PC-9 (cell line): ENCODE results near the gene ULBP3. TPM values are rescaled to one million over a fixed set of nuclear protein-coding genes. Genes with fewer than 3 reads are reported as not detected.
"Not testable (repeated sequence)": the region's sequence is repeated elsewhere in the genome, so short reads cannot be mapped to it uniquely, and the experiment has no call there.

Source experiments
- BruUV-seq: library from RNA; stranded (reverse); fragments of 400-500 nt; replicated peaks from 2 replicates; lab custom pipeline; 2021; lab: Mats Ljungman, UMichigan
- CTCF ChIA-PET: fragments of 300-600 bp; sonication (Branson Sonifier 250); formaldehyde crosslinking; loops from one replicate; lab custom pipeline; 2022; ENCODE audit warnings: antibody characterized with exemption; lab: Charles Lee
- POLR2A ChIA-PET: fragments of 300-600 bp; sonication (Branson Sonifier 250); formaldehyde crosslinking; loops from one replicate; lab custom pipeline; 2022; ENCODE audit warnings: antibody characterized with exemption; ENCODE audit not compliant: unreplicated experiment; lab: Charles Lee
- DNase-seq, 2 experiments: peaks; one replicate each; pipeline versions ENCODE4 v3.0.0 to v3.0.0-alpha.2; 2015 to 2022; ENCODE audit warnings: mixed read lengths in 1 of 2
- H2AFZ ChIP-seq: fragments of 200-600 bp; sonication (generic); 2 replicates; pipeline ENCODE4 v1.8.1; 2017; ENCODE audit warnings: antibody characterized with exemption
- H3F3A ChIP-seq: fragments of 200-600 bp; sonication (generic); 2 replicates; pipeline ENCODE4 v1.8.1; 2017; ENCODE audit warnings: antibody characterized with exemption, mild to moderate bottlenecking, low read depth; ENCODE audit not compliant: insufficient read depth
- H3K27ac ChIP-seq: fragments of 200-600 bp; sonication (generic); 2 replicates; pipeline ENCODE4 v1.6.1; 2016; ENCODE audit warnings: mixed run types
- H3K27me3 ChIP-seq: fragments of 200-600 bp; sonication (generic); 2 replicates; pipeline ENCODE4 v1.6.1; 2016; ENCODE audit warnings: low read depth, mixed run types; ENCODE audit not compliant: insufficient read depth
- H3K36me3 ChIP-seq: fragments of 200-600 bp; sonication (generic); 2 replicates; pipeline ENCODE4 v1.6.1; 2016; ENCODE audit warnings: low read depth, mixed run types
- H3K4me1 ChIP-seq: fragments of 200-600 bp; sonication (generic); replicated peaks from 2 replicates; pipeline ENCODE4 v1.6.1; 2016; ENCODE audit warnings: mixed run types; ENCODE audit not compliant: insufficient read depth
- H3K4me2 ChIP-seq: fragments of 200-600 bp; sonication (generic); 2 replicates; pipeline ENCODE4 v1.6.1; 2017; ENCODE audit warnings: mixed run types
- H3K4me3 ChIP-seq: fragments of 200-600 bp; sonication (generic); 2 replicates; pipeline ENCODE4 v1.6.1; 2016; ENCODE audit warnings: mixed run types
- H3K79me2 ChIP-seq: fragments of 200-600 bp; sonication (generic); 2 replicates; pipeline ENCODE4 v1.6.1; 2017; ENCODE audit warnings: low read depth, mixed run types
- H3K9me2 ChIP-seq: fragments of 200-600 bp; sonication (generic); 2 replicates; pipeline ENCODE4 v1.8.1; 2017; ENCODE audit warnings: mild to moderate bottlenecking; ENCODE audit not compliant: insufficient read depth
- H3K9me3 ChIP-seq: fragments of 200-600 bp; sonication (generic); 2 replicates; pipeline ENCODE4 v1.8.1; 2016; ENCODE audit warnings: low read depth; ENCODE audit not compliant: insufficient read depth
- H4K20me1 ChIP-seq: fragments of 200-600 bp; sonication (generic); 2 replicates; pipeline ENCODE4 v1.8.1; 2017; ENCODE audit not compliant: insufficient read depth
- CTCF ChIP-seq: fragments of 200-600 bp; sonication (generic); conservative IDR thresholded peaks from 2 replicates; pipeline ENCODE4 v1.6.1; 2017; ENCODE audit warnings: mixed run types, antibody characterized with exemption, mild to moderate bottlenecking, moderate library complexity
- EZH2 ChIP-seq: fragments of 200-600 bp; sonication (generic); IDR thresholded peaks from 2 replicates; pipeline ENCODE4 v1.8.0; 2017; ENCODE audit warnings: antibody characterized with exemption, low read depth
- intact Hi-C: fragments of 100-400 bp; cut with micrococcal nuclease; formaldehyde crosslinking; loops from one replicate; pipeline ENCODE4 v1.10.0; 2022; ENCODE audit not compliant: unreplicated experiment
- total RNA-seq: library from RNA; stranded (reverse); gene quantifications from 2 replicates; pipeline ENCODE4 v1.2.3, GENCODE V29; 2021

Gene ULBP3
- total RNA-seq, 1 experiment from 2014 or later, result 4.2 TPM

- H3K4me3 ChIP-seq, result peak overlapping the region; percentile 74
- intact Hi-C loops, result loop anchor here (2.0 kb wide), 2 partner anchors 43 to 51 kb away; partner anchors contain the start of gene RAET1L
- POLR2A ChIA-PET, result no interaction called here
- H3K4me2 ChIP-seq, result peak overlapping the region; percentile 83
- no peaks in the 10 kb centered on the region for H3K27me3 ChIP-seq
- H2AFZ ChIP-seq, result peak overlapping the region; percentile 98
- no peak for DNase-seq
- peaks cover 24% of the 10 kb centered on the region for H3K4me1 ChIP-seq
- CTCF ChIA-PET, result no interaction called here
- no peaks in the 10 kb centered on the region for H3K79me2 ChIP-seq
- no TSS peak for BruUV-seq
- no peaks in the 10 kb centered on the region for H3K36me3 ChIP-seq
- H3F3A ChIP-seq, result peaks cover 25% of the 10 kb centered on the region; the same call in 1 of the 2 replicates
- no peak overlapping the region for H3K27ac ChIP-seq
- no peaks in the 10 kb centered on the region for H4K20me1 ChIP-seq
- TF ChIP-seq EZH2 (no peak), CTCF (no peak)
- H3K9me2 ChIP-seq, result no peaks in the 10 kb centered on the region
- H3K9me3 ChIP-seq, result no peaks in the 10 kb centered on the region
Observed at GRCh38 chr6:150068151-150068550, 770 bp downstream of the ULBP3 start.

GRCh38 chr6:150065083-150065482, 3.8 kb downstream of the ULBP3 start:
- H3K4me2 ChIP-seq, result no peak overlapping the region
- H3K4me3 ChIP-seq, result no peak overlapping the region
- no peaks in the 10 kb centered on the region for H4K20me1 ChIP-seq
- ChIA-PET POLR2A (no interaction called here), CTCF (no interaction called here)
- H3K4me1 ChIP-seq, result peaks cover 6% of the 10 kb centered on the region; the same call in 1 of the 2 replicates
- H3K79me2 ChIP-seq, result no peaks in the 10 kb centered on the region
- no peaks in the 10 kb centered on the region for H3K9me2 ChIP-seq
- BruUV-seq, result no TSS peak
- H3K27me3 ChIP-seq, result no peaks in the 10 kb centered on the region
- TF ChIP-seq EZH2 (no peak), CTCF (no peak)
- no peaks in the 10 kb centered on the region for H3K9me3 ChIP-seq
- no peaks in the 10 kb centered on the region for H3K36me3 ChIP-seq
- no peak for DNase-seq
- intact Hi-C loops, result no loop called here
- H3K27ac ChIP-seq, result no peak overlapping the region
- H3F3A ChIP-seq, result peaks cover 10% of the 10 kb centered on the region; the same call in 1 of the 2 replicates
- no peak overlapping the region for H2AFZ ChIP-seq

- POLR2A ChIA-PET, result no interaction called here
- H3K9me2 ChIP-seq, result no peaks in the 10 kb centered on the region
- H3F3A ChIP-seq, result peaks cover 2% of the 10 kb centered on the region; the same call in 1 of the 2 replicates
- H3K4me3 ChIP-seq, result no peak overlapping the region
- intact Hi-C loops, result no loop called here
- no peak overlapping the region for H3K4me2 ChIP-seq
- CTCF ChIA-PET, result no interaction called here
- no peak overlapping the region for H2AFZ ChIP-seq
- no peaks in the 10 kb centered on the region for H3K9me3 ChIP-seq
- no TSS peak for BruUV-seq
- H4K20me1 ChIP-seq, result no peaks in the 10 kb centered on the region
- no peak for DNase-seq
- H3K27me3 ChIP-seq, result no peaks in the 10 kb centered on the region
- no peaks in the 10 kb centered on the region for H3K79me2 ChIP-seq
- peaks cover 6% of the 10 kb centered on the region; the same call in 1 of the 2 replicates for H3K4me1 ChIP-seq
- no peak for TF ChIP-seq EZH2
- no peak for TF ChIP-seq CTCF
- no peak overlapping the region for H3K27ac ChIP-seq
- no peaks in the 10 kb centered on the region for H3K36me3 ChIP-seq
Observed at GRCh38 chr6:150063640-150064039, 5.3 kb downstream of the ULBP3 start.

- CTCF ChIA-PET, H3K36me3 ChIP-seq, H3K79me2 ChIP-seq, H2AFZ ChIP-seq, H3K9me3 ChIP-seq, intact Hi-C loops, DNase-seq, POLR2A ChIA-PET, BruUV-seq, H4K20me1 ChIP-seq, H3F3A ChIP-seq, H3K9me2 ChIP-seq, H3K4me1 ChIP-seq, H3K27ac ChIP-seq, H3K4me3 ChIP-seq, H3K4me2 ChIP-seq: not testable (repeated sequence)
- H3K27me3 ChIP-seq, result peaks cover 22% of the 10 kb centered on the region
Observed at GRCh38 chr6:150059973-150060372, 8.9 kb downstream of the ULBP3 start.
